ENCODE measurements around the gene HEBP1.

DNA sequence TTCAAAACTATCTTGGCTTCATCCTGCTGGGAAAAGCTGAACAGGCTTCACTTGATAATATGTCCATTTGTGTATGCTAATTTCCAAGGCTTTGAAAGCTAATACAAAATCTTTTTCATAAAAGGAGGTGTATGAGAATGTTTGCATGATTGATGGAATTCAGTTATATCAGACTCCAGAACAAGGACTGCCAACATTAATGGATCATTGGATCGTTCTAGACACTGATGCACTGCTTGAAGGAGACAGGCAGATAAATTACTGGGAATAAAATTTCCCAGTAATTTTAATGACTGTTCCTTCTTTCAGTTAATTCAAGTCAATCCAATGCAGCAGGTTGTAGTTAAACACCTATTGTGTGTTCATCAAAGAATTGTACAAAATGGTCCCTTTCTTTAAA, 48.6 kb downstream of the HEBP1 start:
- TF ChIP-seq, protein P1, sequence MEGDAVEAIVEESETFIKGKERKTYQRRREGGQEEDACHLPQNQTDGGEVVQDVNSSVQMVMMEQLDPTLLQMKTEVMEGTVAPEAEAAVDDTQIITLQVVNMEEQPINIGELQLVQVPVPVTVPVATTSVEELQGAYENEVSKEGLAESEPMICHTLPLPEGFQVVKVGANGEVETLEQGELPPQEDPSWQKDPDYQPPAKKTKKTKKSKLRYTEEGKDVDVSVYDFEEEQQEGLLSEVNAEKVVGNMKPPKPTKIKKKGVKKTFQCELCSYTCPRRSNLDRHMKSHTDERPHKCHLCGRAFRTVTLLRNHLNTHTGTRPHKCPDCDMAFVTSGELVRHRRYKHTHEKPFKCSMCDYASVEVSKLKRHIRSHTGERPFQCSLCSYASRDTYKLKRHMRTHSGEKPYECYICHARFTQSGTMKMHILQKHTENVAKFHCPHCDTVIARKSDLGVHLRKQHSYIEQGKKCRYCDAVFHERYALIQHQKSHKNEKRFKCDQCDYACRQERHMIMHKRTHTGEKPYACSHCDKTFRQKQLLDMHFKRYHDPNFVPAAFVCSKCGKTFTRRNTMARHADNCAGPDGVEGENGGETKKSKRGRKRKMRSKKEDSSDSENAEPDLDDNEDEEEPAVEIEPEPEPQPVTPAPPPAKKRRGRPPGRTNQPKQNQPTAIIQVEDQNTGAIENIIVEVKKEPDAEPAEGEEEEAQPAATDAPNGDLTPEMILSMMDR (IDR thresholded peaks at IDR 0.05): no peak
- no peak for TF ChIP-seq EZH2 (IDR thresholded peaks at IDR 0.05)
